NB4 (cell line): ENCODE results near the gene DISP2.

Experiments used
- MAX ChIP-seq: IDR thresholded peaks from 2 replicates; pipeline ENCODE4 v1.6.1; 2011; ENCODE audit warnings: low read depth, low read length
- MYC ChIP-seq: IDR thresholded peaks from 2 replicates; pipeline ENCODE4 v1.6.1; 2011; ENCODE audit warnings: low read depth, low read length
- POLR2A ChIP-seq: IDR thresholded peaks from 2 replicates; pipeline ENCODE4 v1.6.1; 2011; ENCODE audit warnings: mild to moderate bottlenecking; ENCODE audit not compliant: insufficient read length; ENCODE audit errors: extremely low read depth
- TF ChIP-seq, protein P1 (sequence below): IDR thresholded peaks from one replicate; pipeline ENCODE4 v1.5.1; 2012; ENCODE audit warnings: low read depth, low read length

DNA sequence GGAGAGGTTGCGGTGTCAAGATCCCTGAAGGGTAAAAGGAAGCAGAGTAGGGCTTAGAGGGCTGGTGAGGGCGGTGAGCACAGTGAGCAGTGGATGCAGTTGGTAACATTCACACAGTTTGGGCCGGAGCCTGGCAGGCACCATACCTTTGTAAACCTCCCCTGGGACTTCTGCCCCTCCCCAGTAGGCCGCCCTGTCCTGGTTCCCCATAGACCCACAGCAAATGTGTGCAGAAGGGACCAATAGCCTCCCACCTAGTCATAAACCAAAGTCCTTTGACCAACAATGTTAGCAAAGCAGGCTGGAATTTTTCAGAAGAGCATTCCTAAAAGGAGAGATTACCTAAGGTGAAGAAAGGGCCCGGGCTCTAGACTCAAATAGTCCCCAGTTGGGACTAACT lies 8.9 kb upstream of the DISP2 start:
- TF ChIP-seq MYC (no peak), POLR2A (no peak), MAX (no peak)
- TF ChIP-seq, protein P1, sequence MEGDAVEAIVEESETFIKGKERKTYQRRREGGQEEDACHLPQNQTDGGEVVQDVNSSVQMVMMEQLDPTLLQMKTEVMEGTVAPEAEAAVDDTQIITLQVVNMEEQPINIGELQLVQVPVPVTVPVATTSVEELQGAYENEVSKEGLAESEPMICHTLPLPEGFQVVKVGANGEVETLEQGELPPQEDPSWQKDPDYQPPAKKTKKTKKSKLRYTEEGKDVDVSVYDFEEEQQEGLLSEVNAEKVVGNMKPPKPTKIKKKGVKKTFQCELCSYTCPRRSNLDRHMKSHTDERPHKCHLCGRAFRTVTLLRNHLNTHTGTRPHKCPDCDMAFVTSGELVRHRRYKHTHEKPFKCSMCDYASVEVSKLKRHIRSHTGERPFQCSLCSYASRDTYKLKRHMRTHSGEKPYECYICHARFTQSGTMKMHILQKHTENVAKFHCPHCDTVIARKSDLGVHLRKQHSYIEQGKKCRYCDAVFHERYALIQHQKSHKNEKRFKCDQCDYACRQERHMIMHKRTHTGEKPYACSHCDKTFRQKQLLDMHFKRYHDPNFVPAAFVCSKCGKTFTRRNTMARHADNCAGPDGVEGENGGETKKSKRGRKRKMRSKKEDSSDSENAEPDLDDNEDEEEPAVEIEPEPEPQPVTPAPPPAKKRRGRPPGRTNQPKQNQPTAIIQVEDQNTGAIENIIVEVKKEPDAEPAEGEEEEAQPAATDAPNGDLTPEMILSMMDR: no peak
